GM21786 (cell line): ENCODE results near the gene AMPD3.
A peak's percentile ranks its signal among the peaks of the same experiment; 100 is the strongest.

Experiments
- ATAC-seq: cut with Tn5 transposase; IDR thresholded peaks from one replicate; pipeline ENCODE4 v1.9.1; 2021; ENCODE audit not compliant: unreplicated experiment

Gene AMPD3

GRCh38 chr11:10500757-10501684, 46.0 kb downstream of the AMPD3 start:
- no peak for ATAC-seq

GRCh38 chr11:10502065-10502680, 47.1 kb downstream of the AMPD3 start:
- ATAC-seq = no peak

- ATAC-seq = no peak
These were observed 47.7 kb downstream of the AMPD3 start for GRCh38 chr11:10502770-10503169.

- no peak for ATAC-seq
These were observed 48.2 kb downstream of the AMPD3 start for GRCh38 chr11:10503221-10503620.

GRCh38 chr11:10503777-10504480, 48.9 kb downstream of the AMPD3 start:
- ATAC-seq = no peak

GRCh38 chr11:10504490-10504889, 49.4 kb downstream of the AMPD3 start:
- ATAC-seq = no peak

- no peak for ATAC-seq
These were observed 50.4 kb downstream of the AMPD3 start for GRCh38 chr11:10505278-10506007.

GRCh38 chr11:10506008-10506370, 50.9 kb downstream of the AMPD3 start:
- ATAC-seq = no peak

GRCh38 chr11:10511181-10511621, 56.1 kb downstream of the AMPD3 start:
- no peak for ATAC-seq

GRCh38 chr11:10514202-10514601, 59.1 kb downstream of the AMPD3 start:
- ATAC-seq = no peak

- ATAC-seq = no peak
These were observed 59.6 kb downstream of the AMPD3 start for GRCh38 chr11:10514709-10515108.

- ATAC-seq = no peak
These were observed 60.4 kb downstream of the AMPD3 start for GRCh38 chr11:10515418-10515817.

GRCh38 chr11:10518123-10518522, 63.1 kb downstream of the AMPD3 start:
- no peak for ATAC-seq

GRCh38 chr11:10518891-10519290, 63.8 kb downstream of the AMPD3 start:
- ATAC-seq = no peak

- ATAC-seq = no peak
These were observed 64.6 kb downstream of the AMPD3 start for GRCh38 chr11:10519630-10520029.

- no peak for ATAC-seq
These were observed 65.5 kb downstream of the AMPD3 start for GRCh38 chr11:10520562-10520961.

GRCh38 chr11:10522276-10522675, 67.2 kb downstream of the AMPD3 start:
- no peak for ATAC-seq

- no peak for ATAC-seq
These were observed 67.9 kb downstream of the AMPD3 start for GRCh38 chr11:10522921-10523320.

- ATAC-seq = no peak
These were observed 69.4 kb downstream of the AMPD3 start for GRCh38 chr11:10524471-10524870.

- peak; percentile 92 for ATAC-seq
These were observed 72.2 kb downstream of the AMPD3 start for GRCh38 chr11:10526974-10527918.
